ENCODE results near the gene SHISA9.

Gene SHISA9

GRCh38 chr16:12896562-12896961, 4.8 kb upstream of the SHISA9 start:
- Histone ChIP-seq H2AFZ (ENCODE audit: low read length) (no peak overlapping the region), H3K9me2 (ENCODE audit: low read depth, low read length) (no peaks in the 10 kb centered on the region)

GRCh38 chr16:12898551-12898950, 2.8 kb upstream of the SHISA9 start:
- Histone ChIP-seq H3K36me3 (ENCODE audit: insufficient read depth, low read length) (no peaks in the 10 kb centered on the region), H2AFZ (ENCODE audit: low read length) (no peak overlapping the region), H3K9me3 (ENCODE audit: low read length) (no peaks in the 10 kb centered on the region), H4K20me1 (ENCODE audit: insufficient read depth, low read length) (no peaks in the 10 kb centered on the region), H3K79me2 (ENCODE audit: insufficient read depth, low read length) (no peaks in the 10 kb centered on the region), H3K27me3 (ENCODE audit: insufficient read depth, low read length) (no peaks in the 10 kb centered on the region; the same call in 1 of the 2 replicates), H3K4me3 (ENCODE audit: low read depth, low read length, poor library complexity, severe bottlenecking) (no peak overlapping the region), H3K4me1 (ENCODE audit: insufficient read depth, low read length, severe bottlenecking) (peaks cover 25% of the 10 kb centered on the region), H3K4me2 (ENCODE audit: low read length) (no peak overlapping the region), H3K9ac (ENCODE audit: low read length) (no peak overlapping the region), H3K27ac (ENCODE audit: low read depth, low read length, poor library complexity, severe bottlenecking) (peak overlapping the region; percentile 36), H3K9me2 (ENCODE audit: low read depth, low read length) (no peaks in the 10 kb centered on the region), H3F3A (ENCODE audit: insufficient read depth, low read length) (no peaks in the 10 kb centered on the region)
- TF ChIP-seq EZH2 (IDR thresholded peaks at IDR 0.05; ENCODE audit: borderline replicate concordance, low read length) (no peak), CTCF (IDR thresholded peaks at IDR 0.05; ENCODE audit: low read length) (peak; percentile 53)

More at GRCh38 chr16:12896562-12896961, 4.8 kb upstream of the SHISA9 start:
- H3K9ac ChIP-seq (ENCODE audit: low read length) = no peak overlapping the region
- H3K4me3 ChIP-seq (ENCODE audit: low read depth, low read length, poor library complexity, severe bottlenecking) = no peak overlapping the region
- H3K9me3 ChIP-seq (ENCODE audit: low read length) = no peaks in the 10 kb centered on the region
- no peaks in the 10 kb centered on the region for H3K36me3 ChIP-seq (ENCODE audit: insufficient read depth, low read length)
- H3K27ac ChIP-seq (ENCODE audit: low read depth, low read length, poor library complexity, severe bottlenecking) = no peak overlapping the region
- H3K4me1 ChIP-seq (ENCODE audit: insufficient read depth, low read length, severe bottlenecking) = peaks cover 25% of the 10 kb centered on the region
- no peaks in the 10 kb centered on the region for H3K79me2 ChIP-seq (ENCODE audit: insufficient read depth, low read length)
- no peaks in the 10 kb centered on the region; the same call in 1 of the 2 replicates for H3K27me3 ChIP-seq (ENCODE audit: insufficient read depth, low read length)
- no peak overlapping the region for H3K4me2 ChIP-seq (ENCODE audit: low read length)
- TF ChIP-seq EZH2 (IDR thresholded peaks at IDR 0.05; ENCODE audit: borderline replicate concordance, low read length) (no peak), CTCF (IDR thresholded peaks at IDR 0.05; ENCODE audit: low read length) (peak; percentile 80)
- H4K20me1 ChIP-seq (ENCODE audit: insufficient read depth, low read length) = no peaks in the 10 kb centered on the region
- H3F3A ChIP-seq (ENCODE audit: insufficient read depth, low read length) = no peaks in the 10 kb centered on the region

GRCh38 chr16:12899529-12900143, 1.8 kb upstream of the SHISA9 start:
- Histone ChIP-seq H3K27me3 (ENCODE audit: insufficient read depth, low read length) (no peaks in the 10 kb centered on the region; the same call in 1 of the 2 replicates), H3K79me2 (ENCODE audit: insufficient read depth, low read length) (no peaks in the 10 kb centered on the region), H3K9me3 (ENCODE audit: low read length) (no peaks in the 10 kb centered on the region), H3K36me3 (ENCODE audit: insufficient read depth, low read length) (no peaks in the 10 kb centered on the region), H3K9ac (ENCODE audit: low read length) (no peak overlapping the region), H3F3A (ENCODE audit: insufficient read depth, low read length) (no peaks in the 10 kb centered on the region), H3K9me2 (ENCODE audit: low read depth, low read length) (no peaks in the 10 kb centered on the region), H3K4me2 (ENCODE audit: low read length) (no peak overlapping the region), H3K27ac (ENCODE audit: low read depth, low read length, poor library complexity, severe bottlenecking) (no peak overlapping the region), H3K4me3 (ENCODE audit: low read depth, low read length, poor library complexity, severe bottlenecking) (no peak overlapping the region), H2AFZ (ENCODE audit: low read length) (no peak overlapping the region), H4K20me1 (ENCODE audit: insufficient read depth, low read length) (no peaks in the 10 kb centered on the region), H3K4me1 (ENCODE audit: insufficient read depth, low read length, severe bottlenecking) (peaks cover 33% of the 10 kb centered on the region)
- no peak for TF ChIP-seq EZH2 (IDR thresholded peaks at IDR 0.05; ENCODE audit: borderline replicate concordance, low read length)
- no peak for TF ChIP-seq CTCF (IDR thresholded peaks at IDR 0.05; ENCODE audit: low read length)

All from OCI-LY1 (cell line).